LNCaP clone FGC (cell line): ENCODE data around the gene CROCC.
"Not testable (repeated sequence)": the region's sequence is repeated elsewhere in the genome, so short reads cannot be mapped to it uniquely, and the experiment has no call there.

ENCODE experiments used
- DNase-seq: peaks from one replicate; pipeline ENCODE4 v3.0.0-alpha.2; 2011; ENCODE audit warnings: low read depth
- H3K4me3 ChIP-seq: 2 replicates; pipeline ENCODE4 v1.5.1; 2011; ENCODE audit warnings: mild to moderate bottlenecking, low read depth, low read length, control low read depth
- CTCF ChIP-seq: IDR thresholded peaks from 2 replicates; pipeline ENCODE4 v1.5.1; 2012; ENCODE audit warnings: mild to moderate bottlenecking; ENCODE audit not compliant: control insufficient read depth, insufficient read depth; ENCODE audit errors: extremely low read depth

CROCC gene

GRCh38 chr1:16961297-16962133 is 39.8 kb downstream of the CROCC start:
- no peak for TF ChIP-seq CTCF
- H3K4me3 ChIP-seq, result peak overlapping the region; percentile 36
- no peak for DNase-seq

- H3K4me3 ChIP-seq, DNase-seq: not testable (repeated sequence)
These were observed 42.4 kb downstream of the CROCC start for GRCh38 chr1:16964169-16964568.

GRCh38 chr1:16965486-16966067 is 43.8 kb downstream of the CROCC start:
- no peak for DNase-seq
- H3K4me3 ChIP-seq, result no peak overlapping the region
- TF ChIP-seq CTCF, result no peak

- no peak for TF ChIP-seq CTCF
- no peak for DNase-seq
These were observed 44.6 kb downstream of the CROCC start for GRCh38 chr1:16966282-16966681.

GRCh38 chr1:16967095-16967575 is 45.4 kb downstream of the CROCC start:
- H3K4me3 ChIP-seq, result no peak overlapping the region
- no peak for TF ChIP-seq CTCF
- no peak for DNase-seq

More at GRCh38 chr1:16966282-16966681, 44.6 kb downstream of the CROCC start:
- no peak overlapping the region for H3K4me3 ChIP-seq

- H3K4me3 ChIP-seq, result no peak overlapping the region
- no peak for DNase-seq
- no peak for TF ChIP-seq CTCF
These were observed 46.2 kb downstream of the CROCC start for GRCh38 chr1:16967962-16968361.

GRCh38 chr1:16968372-16968771 is 46.6 kb downstream of the CROCC start:
- DNase-seq, result no peak
- TF ChIP-seq CTCF, result no peak
- no peak overlapping the region for H3K4me3 ChIP-seq
